Endothelial cell of umbilical vein (primary cell): Measurements from ENCODE around the gene FUT7. TPM values are rescaled to one million over a fixed set of nuclear protein-coding genes. Genes with fewer than 3 reads are reported as not detected.

ENCODE experiments used
- BruUV-seq: library from RNA; stranded (reverse); fragments of 400-500 nt; replicated peaks from 2 replicates; lab custom pipeline; 2021; lab: Mats Ljungman, UMichigan
- CTCF ChIA-PET: fragments of 300-600, 350-600 bp; sonication (Branson Sonifier 250); formaldehyde crosslinking; loops from one replicate; lab custom pipeline; 2021; ENCODE audit warnings: antibody characterized with exemption, inconsistent platforms; lab: Charles Lee
- POLR2A ChIA-PET: fragments of 300-600, 350-600 bp; sonication (Branson Sonifier 250); formaldehyde crosslinking; loops from one replicate; lab custom pipeline; 2021; ENCODE audit warnings: antibody characterized with exemption, inconsistent platforms; lab: Charles Lee
- DNase-seq: peaks from one replicate; pipeline ENCODE4 v3.0.0-alpha.2; 2011; ENCODE audit warnings: low read depth, low spot score
- FAIRE-seq: peaks from 2 replicates; lab custom pipeline; 2011; peaks lifted over from hg19 to GRCh38; lab: Jason Lieb, UNC
- H2AFZ ChIP-seq: 2 replicates; pipeline ENCODE4 v1.6.0; 2012; ENCODE audit warnings: low read depth, low read length, control low read depth, inconsistent platforms
- H3K27ac ChIP-seq: 2 replicates; pipeline ENCODE4 v1.5.1; 2011; ENCODE audit warnings: low read depth, mild to moderate bottlenecking, control low read depth, low read length, moderate library complexity; ENCODE audit not compliant: insufficient read depth
- H3K27me3 ChIP-seq, 2 experiments: 2 replicates each; pipeline versions ENCODE4 v1.6.0 to v1.6.1; 2011; ENCODE audit warnings: low read length in 2 of 2, mixed read lengths in 1 of 2; ENCODE audit not compliant: control insufficient read depth in 2 of 2, insufficient read depth in 2 of 2
- H3K36me3 ChIP-seq, 2 experiments: 2 replicates in 1 of 2; 3 replicates in 1 of 2; pipeline ENCODE4 v1.5.1; 2011; ENCODE audit warnings: low read length in 2 of 2, mild to moderate bottlenecking in 1 of 2, moderate library complexity in 1 of 2; ENCODE audit not compliant: control insufficient read depth in 2 of 2, insufficient read depth in 2 of 2; ENCODE audit errors: extremely low read depth in 1 of 2
- H3K4me1 ChIP-seq: 3 replicates; pipeline ENCODE4 v1.5.1; 2011; ENCODE audit warnings: mild to moderate bottlenecking, low read length; ENCODE audit not compliant: control insufficient read depth, insufficient read depth; ENCODE audit errors: extremely low read depth
- H3K4me2 ChIP-seq: 2 replicates; pipeline ENCODE4 v1.6.1; 2011; ENCODE audit warnings: low read length, control low read depth, mixed read lengths; ENCODE audit not compliant: insufficient read depth
- H3K4me3 ChIP-seq, 3 experiments: fragments of 200-600 bp in 1 of 3; sonication (generic), shearing (Covaris generic) in 1 of 3; replicated peaks in 1 of 3; 2 replicates each; pipeline ENCODE4 v1.5.1; 2011 to 2016; ENCODE audit warnings: control low read depth in 3 of 3, low read length in 3 of 3, mild to moderate bottlenecking in 2 of 3, inconsistent platforms in 1 of 3, low read depth in 1 of 3, moderate library complexity in 1 of 3; ENCODE audit not compliant: insufficient read depth in 1 of 3
- H3K79me2 ChIP-seq: 2 replicates; pipeline ENCODE4 v1.6.0; 2012; ENCODE audit warnings: low read length, inconsistent platforms; ENCODE audit not compliant: control insufficient read depth, insufficient read depth
- H3K9ac ChIP-seq: replicated peaks from 2 replicates; pipeline ENCODE3; 2011; ENCODE audit warnings: low read length, control low read depth; ENCODE audit not compliant: insufficient read depth; ENCODE audit errors: extremely low read depth
- H3K9me1 ChIP-seq: replicated peaks from 3 replicates; pipeline ENCODE4 v1.6.0; 2011; ENCODE audit warnings: mild to moderate bottlenecking, low read length; ENCODE audit not compliant: control insufficient read depth, insufficient read depth; ENCODE audit errors: extremely low read depth
- H3K9me3 ChIP-seq: replicated peaks from 2 replicates; pipeline ENCODE4 v1.5.1; 2012; ENCODE audit warnings: low read length, inconsistent platforms; ENCODE audit not compliant: control insufficient read depth, insufficient read depth
- H4K20me1 ChIP-seq: replicated peaks from 2 replicates; pipeline ENCODE3; 2011; ENCODE audit warnings: mild to moderate bottlenecking, low read length; ENCODE audit not compliant: control insufficient read depth, insufficient read depth; ENCODE audit errors: extremely low read depth
- CTCF ChIP-seq, 2 donors: IDR thresholded peaks; 1 replicate in 1 of 2; 2 replicates in 1 of 2; pipeline ENCODE4 v1.5.1; 2011; ENCODE audit warnings: low read length in 2 of 2, mild to moderate bottlenecking in 2 of 2, moderate library complexity in 2 of 2, control low read depth in 1 of 2, inconsistent platforms in 1 of 2, low read depth in 1 of 2; ENCODE audit not compliant: insufficient read depth in 1 of 2; ENCODE audit errors: extremely low read depth in 1 of 2
- POLR2AphosphoS5 ChIP-seq: IDR thresholded peaks from 2 replicates; pipeline ENCODE4 v1.6.1; 2012; ENCODE audit warnings: low read depth, mild to moderate bottlenecking, control low read depth, low read length, moderate library complexity; ENCODE audit not compliant: insufficient read depth
- dilution Hi-C: fragments of 300-500 bp; cut with MboI; formaldehyde crosslinking; loops from one replicate; pipeline ENCODE4 v1.15.0; 2019; ENCODE audit warnings: low sequenced_read_pairs; ENCODE audit not compliant: extremely low pct_ligation_motif_present
- intact Hi-C: fragments of 100-400 bp; cut with micrococcal nuclease; formaldehyde crosslinking; loops from one replicate; pipeline ENCODE4 v1.10.0; 2022
- polyA plus RNA-seq, 4 experiments: library from polyadenylated mRNA; depleted of rRNA in 3 of 4; stranded (reverse) in 3 of 4; unstranded in 1 of 4; fragments of >200 nt; gene quantifications; 2 replicates each; pipeline versions ENCODE4 v1.2.1 to v1.2.3, GENCODE V29; 2011 to 2012; ENCODE audit warnings: missing spikeins in 1 of 4
- total RNA-seq: library from RNA; stranded (reverse); gene quantifications from 2 replicates; pipeline ENCODE4 v1.2.3, GENCODE V29; 2021

Gene FUT7
- total and polyA plus RNA-seq, 2 donors (not counting 3 experiments of a cell fraction or from before 2014, with no cell fraction given) = not detected

- TF ChIP-seq CTCF (IDR thresholded peaks at IDR 0.05; ENCODE audit: extremely low read depth in 1 of 2, insufficient read depth in 1 of 2, low read depth in 1 of 2, low read length in 2 of 2) = peak; percentile 78 to 89
- no peak for TF ChIP-seq POLR2AphosphoS5
- Histone ChIP-seq H3K36me3 (no peaks in the 10 kb centered on the region), H3K4me1 (peaks cover 11% of the 10 kb centered on the region), H2AFZ (no peak overlapping the region), H3K9me1 (no peaks in the 10 kb centered on the region), H3K27ac (no peak overlapping the region), H3K27me3 (no peaks in the 10 kb centered on the region), H3K4me2 (no peak overlapping the region), H3K79me2 (peaks cover 9% of the 10 kb centered on the region), H3K4me3 (no peak overlapping the region), H3K9ac (no peak overlapping the region), H3K9me3 (no peaks in the 10 kb centered on the region), H4K20me1 (no peaks in the 10 kb centered on the region)
- no TSS peak for BruUV-seq
- CTCF ChIA-PET = interaction anchor here (0.9 to 8.0 kb wide), 17 partner anchors 9 to 288 kb away, joined by 3 to 152 read pairs (median 6); partner anchors contain the start of genes MAN1B1, NPDC1, RNF224 and UAP1L1
- FAIRE-seq (peak; percentile 78), DNase-seq (peak; percentile 74)
- POLR2A ChIA-PET = interaction anchor here (0.7 kb wide), 1 partner anchor 341 kb away, joined by 7 read pairs; no protein-coding TSS in a partner anchor
- intact Hi-C loops = loop anchor here (1.0 kb wide), 1 partner anchor 22 kb away; the partner anchor contains the start of gene NPDC1
- dilution Hi-C loops = no loop called here
These were observed 36.1 kb upstream of the FUT7 start for GRCh38 chr9:137067860-137068538.
